H9 (cell line): Measurements from ENCODE around the gene TMEM244. TPM values are rescaled to one million over a fixed set of nuclear protein-coding genes. Genes with fewer than 3 reads are reported as not detected.

Experiments used
- DNase-seq: peaks from one replicate; pipeline ENCODE4 v3.0.0-alpha.2; 2017
- H2AFZ ChIP-seq: one replicate; pipeline ENCODE4 v1.6.1; 2013; ENCODE audit warnings: mild to moderate bottlenecking, low read length, control low read depth, moderate library complexity
- H2AK5ac ChIP-seq: 2 replicates; pipeline ENCODE4 v1.6.1; 2013; ENCODE audit warnings: low read length, control low read depth, mixed read lengths; ENCODE audit not compliant: insufficient read length
- H2BK120ac ChIP-seq: one replicate; pipeline ENCODE4 v1.6.1; 2013; ENCODE audit warnings: low read depth, mild to moderate bottlenecking, low read length, control low read depth, inconsistent platforms; ENCODE audit not compliant: poor library complexity, severe bottlenecking
- H2BK12ac ChIP-seq: 2 replicates; pipeline ENCODE4 v1.6.1; 2013; ENCODE audit warnings: low read length, control low read depth, mixed read lengths, low read depth; ENCODE audit not compliant: insufficient read length
- H2BK15ac ChIP-seq: 2 replicates; pipeline ENCODE4 v1.6.1; 2013; ENCODE audit warnings: low read depth, low read length, control low read depth
- H2BK20ac ChIP-seq: one replicate; pipeline ENCODE4 v1.6.1; 2013; ENCODE audit warnings: low read depth, mild to moderate bottlenecking, low read length, control low read depth, inconsistent platforms; ENCODE audit not compliant: poor library complexity, severe bottlenecking
- H2BK5ac ChIP-seq: 2 replicates; pipeline ENCODE4 v1.6.1; 2013; ENCODE audit warnings: low read length, control low read depth, mixed read lengths; ENCODE audit not compliant: insufficient read length
- H3K14ac ChIP-seq: 2 replicates; pipeline ENCODE4 v1.6.1; 2013; ENCODE audit warnings: low read length, control low read depth; ENCODE audit not compliant: insufficient read depth
- H3K18ac ChIP-seq: 2 replicates; pipeline ENCODE4 v1.6.1; 2013; ENCODE audit warnings: low read depth, mild to moderate bottlenecking, mixed read lengths, low read length, control low read depth; ENCODE audit not compliant: insufficient read length
- H3K23ac ChIP-seq: 2 replicates; pipeline ENCODE4 v1.6.1; 2013; ENCODE audit warnings: low read length, control low read depth, mixed read lengths, low read depth; ENCODE audit not compliant: insufficient read length
- H3K23me2 ChIP-seq: 2 replicates; pipeline ENCODE4 v1.6.1; 2013; ENCODE audit warnings: low read depth, mild to moderate bottlenecking, mixed read lengths, low read length, control low read depth; ENCODE audit not compliant: insufficient read length, poor library complexity, severe bottlenecking
- H3K27ac ChIP-seq: 2 replicates; pipeline ENCODE4 v1.5.1; 2013; ENCODE audit warnings: low read length, control low read depth, mixed read lengths, low read depth; ENCODE audit not compliant: insufficient read length
- H3K27me3 ChIP-seq: 2 replicates; pipeline ENCODE4 v1.6.1; 2013; ENCODE audit warnings: low read length, control low read depth, inconsistent platforms; ENCODE audit not compliant: insufficient read depth
- H3K4ac ChIP-seq: 2 replicates; pipeline ENCODE4 v1.6.1; 2013; ENCODE audit warnings: low read depth, mild to moderate bottlenecking, control low read depth, inconsistent platforms, low read length, moderate library complexity
- H3K4me1 ChIP-seq: 2 replicates; pipeline ENCODE4 v1.6.1; 2013; ENCODE audit warnings: low read length, control low read depth, inconsistent platforms; ENCODE audit not compliant: insufficient read depth
- H3K4me2 ChIP-seq: 2 replicates; pipeline ENCODE4 v1.6.1; 2013; ENCODE audit warnings: low read length, control low read depth, mixed read lengths; ENCODE audit not compliant: insufficient read length, insufficient read depth
- H3K56ac ChIP-seq: 2 replicates; pipeline ENCODE4 v1.6.1; 2013; ENCODE audit warnings: low read depth, mild to moderate bottlenecking, mixed read lengths, low read length, control low read depth; ENCODE audit not compliant: insufficient read length
- H3K79me1 ChIP-seq: 2 replicates; pipeline ENCODE4 v1.6.1; 2013; ENCODE audit warnings: low read depth, mild to moderate bottlenecking, moderate library complexity, low read length, control low read depth, inconsistent platforms; ENCODE audit not compliant: insufficient read depth, poor library complexity, severe bottlenecking
- H3K79me2 ChIP-seq: 2 replicates; pipeline ENCODE4 v1.6.1; 2013; ENCODE audit warnings: low read length, control low read depth, inconsistent platforms; ENCODE audit not compliant: insufficient read depth
- H3K9ac ChIP-seq: 2 replicates; pipeline ENCODE4 v1.6.1; 2013; ENCODE audit warnings: low read length, control low read depth, mixed read lengths; ENCODE audit not compliant: insufficient read length; ENCODE audit errors: extremely low read depth
- H3K9me3 ChIP-seq: one replicate; pipeline ENCODE4 v1.6.1; 2013; ENCODE audit warnings: low read depth, low read length, inconsistent platforms; ENCODE audit not compliant: control insufficient read depth
- H3T11ph ChIP-seq: one replicate; pipeline ENCODE4 v1.6.1; 2013; ENCODE audit warnings: mild to moderate bottlenecking, low read length, control low read depth, inconsistent platforms
- H4K20me1 ChIP-seq: one replicate; pipeline ENCODE4 v1.6.1; 2013; ENCODE audit not compliant: control insufficient read depth, insufficient read length, insufficient read depth
- H4K5ac ChIP-seq: 2 replicates; pipeline ENCODE4 v1.6.1; 2013; ENCODE audit warnings: low read depth, mild to moderate bottlenecking, mixed read lengths, low read length, control low read depth; ENCODE audit not compliant: insufficient read length
- H4K8ac ChIP-seq: replicated peaks from 2 replicates; pipeline ENCODE4 v1.6.1; 2013; ENCODE audit warnings: low read length, control low read depth, mixed read lengths, low read depth; ENCODE audit not compliant: insufficient read length
- H4K91ac ChIP-seq: 2 replicates; pipeline ENCODE4 v1.6.1; 2013; ENCODE audit warnings: low read depth, mild to moderate bottlenecking, moderate library complexity, mixed read lengths, low read length, control low read depth; ENCODE audit not compliant: insufficient read length
- H3K27ac Mint-ChIP-seq, 3 experiments: 2 replicates in 2 of 3; 3 replicates in 1 of 3; pipeline ENCODE4 v1.8.0; 2020 to 2021; ENCODE audit warnings: mixed read lengths in 3 of 3, mild to moderate bottlenecking in 1 of 3, moderate library complexity in 1 of 3
- H3K27me3 Mint-ChIP-seq: 2 replicates; pipeline ENCODE4 v1.8.0; 2021; ENCODE audit warnings: low read depth, mild to moderate bottlenecking, moderate library complexity, mixed read lengths
- H3K36me3 Mint-ChIP-seq, 3 experiments: 2 replicates in 2 of 3; 3 replicates in 1 of 3; pipeline ENCODE4 v1.8.0; 2020 to 2021; ENCODE audit warnings: low read depth in 3 of 3, mixed read lengths in 3 of 3; ENCODE audit not compliant: insufficient read depth in 1 of 3
- H3K4me1 Mint-ChIP-seq, 2 experiments: 2 replicates each; pipeline ENCODE4 v1.8.0; 2020; ENCODE audit warnings: mixed read lengths in 2 of 2
- H3K4me3 Mint-ChIP-seq, 2 experiments: 2 replicates in 1 of 2; 3 replicates in 1 of 2; pipeline ENCODE4 v1.8.0; 2020 to 2021; ENCODE audit warnings: mild to moderate bottlenecking in 2 of 2, mixed read lengths in 2 of 2, moderate library complexity in 1 of 2
- H3K9me3 Mint-ChIP-seq, 2 experiments: 2 replicates in 1 of 2; 3 replicates in 1 of 2; pipeline ENCODE4 v1.8.0; 2020; ENCODE audit warnings: mild to moderate bottlenecking in 2 of 2, mixed read lengths in 2 of 2, moderate library complexity in 1 of 2
- CTCF ChIP-seq: fragments of 200-600 bp; sonication (generic); conservative IDR thresholded peaks from 3 replicates; pipeline ENCODE4 v1.8.0; 2021; ENCODE audit warnings: antibody characterized with exemption, mild to moderate bottlenecking
- WGBS: extraction: QIAGEN DNeasy Blood & Tissue Kit; methylation state at CpG from one replicate; pipeline ENCODE4 v1.1.7; 2013; ENCODE audit warnings: missing lambda C conversion rate, low lambda C conversion rate, mixed read lengths; ENCODE audit not compliant: insufficient read length; ENCODE audit errors: extremely low coverage; 5-methylcytosine and 5-hydroxymethylcytosine counted together
- total RNA-seq: library from RNA; stranded (reverse); gene quantifications from 2 replicates; pipeline ENCODE4 v1.2.1, GENCODE V29; 2021

Gene TMEM244
- total RNA-seq, 1 experiment from 2014 or later: not detected

GRCh38 chr6:129786548-129786947 lies 74.6 kb downstream of the TMEM244 start:
- WGBS: no CpG with 5 or more reads among the region's 3 CpGs
- Histone ChIP-seq H3K56ac (no peak overlapping the region), H3K18ac (no peak overlapping the region), H3K4me1 (no peaks in the 10 kb centered on the region), H3K23me2 (no peaks in the 10 kb centered on the region), H4K91ac (no peak overlapping the region), H3K9ac (no peak overlapping the region), H3K27me3 (no peaks in the 10 kb centered on the region), H3K23ac (no peak overlapping the region), H3K79me2 (no peaks in the 10 kb centered on the region), H3T11ph (no peak overlapping the region), H2BK12ac (no peak overlapping the region), H2BK120ac (no peak overlapping the region), H3K9me3 (no peaks in the 10 kb centered on the region), H2BK20ac (no peak overlapping the region), H2BK15ac (no peak overlapping the region), H2AK5ac (no peak overlapping the region), H3K14ac (no peak overlapping the region), H4K8ac (no peak overlapping the region), H3K79me1 (no peaks in the 10 kb centered on the region), H2AFZ (no peak overlapping the region), H4K20me1 (no peaks in the 10 kb centered on the region), H4K5ac (no peak overlapping the region), H3K4me2 (no peak overlapping the region), H3K4ac (no peak overlapping the region), H3K27ac (no peak overlapping the region), H2BK5ac (no peak overlapping the region)
- no peaks in the 10 kb centered on the region for H3K9me3 Mint-ChIP-seq
- no peak overlapping the region for H3K27ac Mint-ChIP-seq
- no peaks in the 10 kb centered on the region for H3K36me3 Mint-ChIP-seq
- DNase-seq: no peak
- H3K4me3 Mint-ChIP-seq: no peak overlapping the region
- no peaks in the 10 kb centered on the region for H3K27me3 Mint-ChIP-seq
- TF ChIP-seq CTCF: no peak
- H3K4me1 Mint-ChIP-seq: no peaks in the 10 kb centered on the region
